RWPE1 (cell line): ENCODE data around the gene ZFP64.
A peak's percentile ranks its signal among the peaks of the same experiment; 100 is the strongest.
"Not testable (repeated sequence)": the region's sequence is repeated elsewhere in the genome, so short reads cannot be mapped to it uniquely, and the experiment has no call there.

ENCODE experiments used
- CTCF ChIA-PET: fragments of 350-600 bp; sonication (Branson Sonifier 250); formaldehyde crosslinking; extraction: SDS; loops from one replicate; lab custom pipeline; 2021; lab: Yijun Ruan, JAX
- POLR2A ChIA-PET: fragments of 400-600 bp; formaldehyde crosslinking; extraction: SDS; loops from one replicate; lab custom pipeline; 2020; ENCODE audit warnings: antibody characterized with exemption; ENCODE audit not compliant: low non-redundant PET; lab: Yijun Ruan, JAX
- DNase-seq: peaks from one replicate; pipeline ENCODE4 v3.0.0; 2012; ENCODE audit warnings: low spot score
- H3K27ac ChIP-seq: fragments of 450-650 bp; 2 replicates; pipeline ENCODE4 v1.5.1; 2017
- CTCF ChIP-seq: fragments of 450-650 bp; conservative IDR thresholded peaks from 2 replicates; pipeline ENCODE4 v1.5.1; 2017; ENCODE audit warnings: low read depth, mild to moderate bottlenecking

Gene ZFP64

GRCh38 chr20:52137850-52138249 lies 53.7 kb downstream of the ZFP64 start:
- ChIA-PET CTCF (interaction anchor here (1.7 kb wide), 1 partner anchor 9 kb away, joined by 6 read pairs; no protein-coding TSS in a partner anchor), POLR2A (no interaction called here)
- no peak for DNase-seq
- TF ChIP-seq CTCF: no peak
- H3K27ac ChIP-seq: no peak overlapping the region

- H3K27ac ChIP-seq, DNase-seq, POLR2A ChIA-PET: not testable (repeated sequence)
- CTCF ChIA-PET: interaction anchor here (0.9 kb wide), 1 partner anchor 10 kb away, joined by 5 read pairs; no protein-coding TSS in a partner anchor
These were observed 57.9 kb downstream of the ZFP64 start for GRCh38 chr20:52133714-52134113.

- no peak for DNase-seq
- ChIA-PET POLR2A (no interaction called here), CTCF (no interaction called here)
These were observed 59.2 kb downstream of the ZFP64 start for GRCh38 chr20:52132337-52132736.

GRCh38 chr20:52131048-52131643 lies 60.4 kb downstream of the ZFP64 start:
- H3K27ac ChIP-seq: no peak overlapping the region
- ChIA-PET CTCF (no interaction called here), POLR2A (no interaction called here)
- no peak for TF ChIP-seq CTCF
- no peak for DNase-seq

More at GRCh38 chr20:52132337-52132736, 59.2 kb downstream of the ZFP64 start:
- no peak overlapping the region for H3K27ac ChIP-seq
- TF ChIP-seq CTCF: 0 out of 2 replicates have a peak, but pooled peaks have one; percentile 10

GRCh38 chr20:52130406-52130805 lies 61.2 kb downstream of the ZFP64 start:
- TF ChIP-seq CTCF: no peak
- no peak for DNase-seq
- CTCF ChIA-PET: no interaction called here
- POLR2A ChIA-PET: no interaction called here
- H3K27ac ChIP-seq: no peak overlapping the region

GRCh38 chr20:52129611-52130010 lies 62.0 kb downstream of the ZFP64 start:
- ChIA-PET POLR2A (no interaction called here), CTCF (no interaction called here)
- H3K27ac ChIP-seq: no peak overlapping the region
- no peak for DNase-seq
- no peak for TF ChIP-seq CTCF

- POLR2A ChIA-PET: no interaction called here
- TF ChIP-seq CTCF: no peak
- CTCF ChIA-PET: interaction anchor here (0.7 to 1.9 kb wide), 3 partner anchors 8 to 33 kb away, joined by 5 to 17 read pairs (median 15); no protein-coding TSS in a partner anchor
- no peak for DNase-seq
- H3K27ac ChIP-seq: no peak overlapping the region
These were observed 64.3 kb downstream of the ZFP64 start for GRCh38 chr20:52127309-52127708.
